Stromal cell of bone marrow (primary cell): ENCODE data around the gene NACAD.

Source experiments
- DNase-seq: peaks from one replicate; pipeline ENCODE4 v3.0.0-alpha.2; 2012; ENCODE audit warnings: low read depth

The NACAD gene

DNA sequence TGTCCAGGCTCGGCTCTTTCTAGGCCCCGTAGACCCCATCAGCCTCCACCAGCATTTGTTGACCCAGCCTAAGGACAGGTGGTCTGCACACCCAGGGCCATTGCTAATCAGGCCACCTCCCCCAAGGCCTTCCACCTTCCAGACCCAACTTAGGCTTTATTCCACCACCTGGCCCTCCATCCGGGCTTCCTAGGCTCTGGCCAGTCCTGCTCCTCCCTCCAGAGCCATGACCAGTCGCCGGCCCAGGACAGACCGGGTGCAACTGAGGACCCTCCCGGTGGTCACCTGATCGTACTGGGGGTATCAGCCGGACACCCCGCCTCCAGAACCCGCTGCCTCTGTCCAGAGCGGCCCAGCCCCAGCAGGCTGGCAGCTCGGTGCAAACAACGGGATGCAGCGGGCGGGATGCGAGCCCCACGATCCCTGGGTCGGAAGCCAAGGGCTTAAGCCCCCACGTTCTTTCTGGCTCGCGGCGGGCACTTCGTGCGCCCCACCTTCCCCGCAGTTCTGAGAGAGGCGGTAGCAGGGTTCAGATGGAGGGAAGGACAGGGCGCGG, 545 bp downstream of the NACAD start:
- no peak for DNase-seq

DNA sequence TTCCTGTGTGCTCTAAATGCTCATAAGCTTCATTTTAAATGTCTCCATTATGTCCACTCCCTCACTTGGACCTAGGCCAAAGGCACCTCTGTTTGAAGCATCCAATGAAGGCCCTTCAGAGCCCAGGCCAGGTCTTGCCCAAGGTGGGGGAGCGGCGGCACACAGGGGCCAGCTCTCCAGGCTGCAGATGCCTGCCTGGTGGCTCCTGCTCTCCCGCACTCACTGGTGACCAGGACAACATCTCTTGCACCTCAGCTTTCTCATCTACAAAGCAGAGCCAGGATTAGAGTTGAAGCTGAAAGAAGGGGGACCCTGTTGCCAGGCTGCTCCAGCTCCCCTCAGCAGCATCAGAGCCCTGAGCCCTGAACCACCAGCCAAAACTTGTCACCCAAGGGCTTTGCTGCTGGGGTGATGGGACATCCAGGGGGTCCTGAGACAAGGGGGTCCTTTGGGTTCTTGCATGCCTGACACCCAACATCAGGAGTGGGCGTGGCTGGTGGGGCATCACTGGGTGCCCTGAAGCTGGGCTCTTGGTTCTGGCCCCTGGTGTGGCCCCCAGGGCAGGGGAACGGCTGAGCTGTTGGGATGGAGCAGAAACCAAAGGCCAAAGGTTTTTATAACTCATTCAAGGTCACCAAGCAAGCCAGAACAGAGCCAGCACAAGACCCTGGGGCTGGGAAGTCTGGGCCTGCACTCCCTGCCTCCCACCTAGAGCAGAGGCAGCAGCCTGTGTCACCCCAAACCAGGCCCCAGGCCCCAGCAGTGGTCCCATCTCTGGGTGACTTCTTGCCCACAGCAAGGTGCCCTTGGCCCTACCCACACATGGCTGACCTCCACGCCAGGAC, 1.2 kb downstream of the NACAD start:
- DNase-seq = no peak

DNA sequence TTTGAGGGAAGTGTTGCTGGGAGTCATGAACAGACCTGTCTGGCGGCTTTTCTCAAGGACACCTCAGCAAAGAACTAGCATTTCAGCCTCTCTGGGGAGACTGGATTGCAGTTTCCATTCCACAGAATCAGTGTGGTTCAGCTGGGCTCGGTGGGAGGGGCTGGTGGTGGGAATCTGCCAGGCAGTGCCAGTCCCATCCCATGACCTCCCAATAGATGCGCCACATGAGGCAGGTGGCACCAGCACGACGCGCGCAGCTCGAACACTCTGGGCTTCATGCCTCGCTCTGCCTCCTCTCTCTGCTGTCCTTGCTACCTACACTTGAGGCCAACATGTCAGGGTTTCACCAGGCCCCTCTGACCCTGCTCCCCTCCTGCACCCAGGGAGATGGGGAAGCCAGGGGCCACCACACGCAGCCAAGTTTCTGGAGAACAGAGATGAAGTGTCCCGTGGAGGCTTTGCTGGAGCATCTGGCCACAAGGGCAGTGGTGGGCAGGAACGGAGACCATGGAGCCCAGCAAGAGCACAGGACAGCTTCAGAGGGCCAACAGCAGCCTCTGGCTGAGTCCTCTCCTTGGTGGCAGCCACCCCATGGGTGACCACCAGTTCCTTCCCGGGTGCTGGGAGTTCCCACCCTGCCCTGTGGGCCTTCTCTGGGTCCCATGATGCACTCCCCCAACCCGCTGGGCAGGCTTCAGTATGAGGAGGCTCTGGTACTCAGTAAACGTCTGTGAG, 2.3 kb downstream of the NACAD start:
- DNase-seq = no peak

DNA sequence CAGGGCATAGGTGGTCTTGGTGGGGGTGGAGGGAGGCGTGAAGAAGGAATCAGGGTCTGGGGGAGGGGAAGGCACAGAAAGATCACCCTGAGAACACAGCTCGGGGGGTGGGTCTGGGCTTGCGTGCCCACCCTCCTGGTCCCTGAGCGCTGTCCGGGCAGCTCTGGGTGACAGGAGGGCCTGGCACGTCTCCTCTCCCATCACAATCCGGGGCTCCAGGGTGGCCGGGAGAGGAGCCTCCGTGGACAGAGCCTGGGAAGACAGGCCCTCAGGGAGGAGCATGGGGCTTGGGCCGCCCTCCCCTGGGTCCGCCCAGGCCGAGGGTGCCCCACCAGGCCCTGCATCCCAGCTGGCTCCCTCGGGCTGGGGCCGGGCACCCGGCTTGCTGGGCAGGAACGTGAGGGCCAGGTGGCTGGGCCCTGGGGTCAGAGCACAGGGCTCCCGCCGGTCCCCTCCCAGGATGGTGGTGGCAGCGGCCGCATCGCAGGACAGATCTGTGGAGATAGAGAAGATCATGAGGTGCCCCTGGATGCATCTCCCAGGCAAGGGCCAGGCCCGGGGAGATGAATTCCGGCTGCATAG, 3.1 kb downstream of the NACAD start:
- no peak for DNase-seq

DNA sequence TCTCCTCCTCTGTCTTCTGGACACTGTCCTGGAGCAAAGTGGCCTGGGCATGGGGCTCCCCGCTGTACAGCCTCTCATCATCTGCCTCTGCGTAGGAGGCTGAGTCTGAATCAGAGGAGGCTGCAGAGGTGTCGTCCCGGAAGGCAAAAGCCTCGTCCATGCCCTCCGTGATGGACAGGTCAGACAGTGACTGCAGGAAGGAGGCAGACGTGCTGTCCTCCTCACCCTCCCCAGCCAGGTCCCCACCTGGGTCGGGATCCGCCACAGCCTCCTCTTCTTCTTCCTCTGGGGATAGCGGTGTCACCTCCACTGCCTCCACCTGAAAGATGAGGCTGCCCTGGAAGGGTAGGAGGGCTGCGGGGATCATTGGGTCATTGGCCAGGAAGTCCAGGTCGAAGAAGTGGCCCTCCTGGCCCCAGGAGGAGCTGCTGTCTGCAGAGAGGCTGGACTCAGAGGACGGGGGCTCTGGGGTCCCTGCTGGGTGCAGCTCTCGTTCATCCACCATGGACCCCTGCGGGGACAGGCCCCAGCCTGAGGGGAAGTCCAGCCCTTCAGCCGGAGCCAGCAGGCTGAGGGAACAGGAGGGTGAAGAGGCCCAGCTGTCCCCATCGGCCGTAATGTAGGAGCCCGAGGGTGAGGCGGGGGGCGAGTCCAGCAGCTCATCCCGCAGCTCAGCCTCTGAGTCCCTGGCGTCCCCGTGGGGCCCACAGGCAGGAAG, 3.7 kb downstream of the NACAD start:
- no peak for DNase-seq

DNA sequence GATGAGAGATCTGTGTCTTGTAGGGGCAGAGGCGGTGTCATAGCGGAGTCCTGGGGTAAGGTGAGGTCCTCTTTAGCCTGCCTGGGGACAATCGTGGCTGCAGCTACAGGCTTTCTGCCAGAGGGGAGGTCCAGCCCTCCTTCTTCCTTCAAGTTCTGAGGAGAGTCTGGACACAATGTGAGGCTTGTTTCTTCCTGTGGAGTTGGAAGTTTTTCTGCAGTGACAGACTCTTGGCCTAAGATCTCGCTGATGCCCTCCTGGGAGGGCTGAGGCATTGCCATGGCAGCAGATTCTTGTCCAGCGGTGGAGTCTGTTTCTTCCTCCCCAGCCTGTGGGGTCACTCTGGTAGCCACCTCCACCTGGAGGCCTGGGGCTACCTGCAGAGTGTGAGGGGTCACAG, 4.4 kb downstream of the NACAD start:
- DNase-seq = no peak

DNA sequence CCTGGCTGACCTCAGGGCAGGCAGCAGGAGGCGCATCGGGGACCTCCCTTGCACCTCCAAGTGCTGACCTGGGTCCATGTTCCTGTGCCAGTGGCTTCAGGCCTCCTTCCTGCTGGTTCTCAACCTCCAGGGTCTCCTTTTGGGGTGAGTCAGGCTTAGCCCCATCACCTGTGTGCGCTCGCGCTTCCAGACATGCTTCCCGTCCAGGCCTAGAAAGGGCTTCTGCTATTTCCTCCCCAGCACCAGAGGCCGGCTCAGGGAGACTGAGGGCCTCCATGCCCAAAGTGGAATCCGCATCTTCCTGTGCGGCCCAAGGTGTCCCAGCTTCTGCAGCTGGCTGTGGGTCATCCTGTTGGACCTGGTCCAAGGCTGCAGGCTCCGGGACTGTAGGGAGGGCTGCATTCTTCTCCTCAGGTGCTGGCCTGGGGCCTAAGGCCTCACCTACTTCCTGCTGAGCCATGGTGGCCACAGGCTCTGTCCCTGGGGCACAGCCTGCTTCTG, 5.9 kb downstream of the NACAD start:
- no peak for DNase-seq

DNA sequence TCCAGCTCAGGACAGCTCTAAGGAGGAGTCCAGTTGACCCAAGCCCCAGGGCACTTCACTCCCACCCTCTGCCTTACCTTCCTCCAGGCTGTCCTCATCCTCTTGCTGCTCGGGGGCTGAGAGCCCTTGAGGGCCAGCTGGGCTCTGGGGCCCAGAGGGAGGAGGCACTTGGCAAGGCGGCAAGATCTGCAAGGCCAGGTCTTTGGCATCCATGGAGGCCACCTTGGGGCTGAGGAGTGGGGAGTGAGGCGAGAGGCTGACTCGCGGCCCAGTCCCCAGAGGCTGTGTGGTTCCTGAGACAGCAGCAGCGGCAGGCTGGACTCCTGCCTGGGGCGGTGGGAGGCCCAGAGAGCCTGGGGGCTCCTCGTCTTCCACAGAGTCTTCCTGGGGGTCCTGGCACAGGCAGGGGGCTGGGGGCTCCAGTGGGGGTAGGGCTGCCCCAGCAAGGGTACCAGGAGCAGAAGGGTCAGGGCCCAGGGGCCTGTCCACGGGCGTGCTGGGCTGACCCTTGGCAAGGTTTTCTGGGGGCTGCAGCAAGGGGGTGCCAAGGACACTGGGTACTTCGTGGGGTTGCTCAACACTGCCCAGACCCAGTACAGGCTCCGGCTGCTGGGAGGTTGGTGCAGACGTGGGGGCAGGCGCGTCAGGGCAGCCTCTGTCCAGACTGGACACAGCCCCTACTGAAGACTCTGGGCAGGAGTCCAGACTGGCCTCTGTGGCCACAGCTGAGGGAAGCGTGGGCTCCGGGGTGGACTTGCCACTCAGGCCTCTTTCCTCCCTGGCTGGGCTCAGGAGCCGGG, 6.5 kb downstream of the NACAD start:
- DNase-seq = no peak

DNA sequence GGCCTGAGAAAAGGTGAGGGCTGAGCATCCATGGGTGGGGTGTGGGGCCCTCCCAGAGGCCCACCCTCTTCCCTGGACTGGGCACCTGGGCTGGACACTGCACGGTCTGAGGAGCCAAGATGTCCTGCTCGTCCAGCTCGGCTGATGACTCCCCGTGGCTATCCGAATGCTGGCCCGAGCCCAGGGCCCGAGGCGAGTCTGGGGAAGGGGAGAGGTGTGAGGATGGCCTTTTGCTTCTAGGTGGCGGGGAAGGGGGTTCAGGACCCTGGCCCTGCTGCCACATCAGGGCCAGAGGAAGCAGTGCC, 7.1 kb downstream of the NACAD start:
- no peak for DNase-seq

DNA sequence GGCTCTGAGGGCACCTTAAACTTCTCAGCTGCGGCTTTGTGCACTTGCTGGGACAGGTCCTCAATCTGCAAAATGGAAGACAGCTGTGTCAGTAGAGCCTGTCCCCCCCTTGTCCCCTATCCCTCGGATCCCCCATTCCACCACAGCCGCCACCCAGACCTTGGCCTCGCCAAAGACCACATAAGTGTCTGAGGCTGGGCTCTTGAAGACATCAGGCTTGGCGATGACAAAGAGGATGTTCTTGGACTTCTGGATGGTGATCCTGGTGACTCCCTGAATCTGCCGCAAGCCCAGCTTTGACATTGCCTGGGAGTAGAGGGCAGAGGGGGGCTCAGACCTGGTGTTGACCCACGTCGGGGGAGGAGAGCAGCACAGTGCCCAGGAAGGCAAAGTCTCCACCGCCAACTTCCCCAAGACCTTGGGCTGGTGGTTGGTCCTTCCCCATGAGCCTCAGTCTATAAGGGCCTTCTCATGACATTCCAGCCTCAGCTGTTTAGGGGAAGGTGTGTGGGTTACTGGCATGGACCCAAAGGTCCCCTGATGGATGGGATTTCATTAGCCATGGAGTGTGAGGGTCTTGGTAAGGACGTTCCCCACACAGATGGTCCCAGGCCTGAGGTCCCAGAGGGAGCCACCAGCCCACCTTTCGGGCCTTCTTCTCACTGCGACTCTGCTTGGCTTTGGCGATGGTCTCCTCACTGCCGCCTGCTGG, 7.7 kb downstream of the NACAD start:
- no peak for DNase-seq

DNA sequence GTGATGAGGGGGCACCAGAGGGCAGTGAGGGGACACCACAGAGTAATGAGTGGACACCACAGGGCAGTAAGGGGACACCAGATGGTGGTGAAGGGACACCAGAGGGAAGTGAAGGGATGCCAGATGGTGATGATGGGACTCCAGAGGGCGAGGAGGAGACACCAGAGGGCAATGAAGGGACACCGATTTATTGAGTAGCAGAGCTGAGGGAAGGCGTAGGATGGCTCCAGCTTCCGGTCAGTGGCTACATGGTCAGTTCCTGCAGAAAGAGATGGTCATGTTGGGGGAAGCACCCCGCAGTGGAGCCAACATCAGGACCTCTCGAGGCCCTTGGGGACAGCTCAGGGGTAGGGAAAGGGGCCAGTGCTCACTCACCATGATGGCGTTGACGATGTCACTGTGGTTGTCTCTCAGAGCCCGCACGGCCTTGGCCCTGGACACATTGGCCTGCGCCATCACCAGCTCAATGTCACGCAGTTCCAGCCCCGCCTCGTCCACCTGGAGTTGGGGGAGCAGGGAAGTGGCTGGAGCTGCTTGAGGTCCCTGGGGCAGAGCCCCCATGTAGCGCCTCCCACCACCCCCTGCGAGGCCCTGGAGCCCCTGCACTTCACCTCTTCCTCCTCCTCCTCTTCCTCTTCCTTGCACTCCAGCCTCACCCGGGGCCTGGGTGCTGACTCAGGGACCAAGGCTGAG, 8.4 kb downstream of the NACAD start:
- no peak for DNase-seq

DNA sequence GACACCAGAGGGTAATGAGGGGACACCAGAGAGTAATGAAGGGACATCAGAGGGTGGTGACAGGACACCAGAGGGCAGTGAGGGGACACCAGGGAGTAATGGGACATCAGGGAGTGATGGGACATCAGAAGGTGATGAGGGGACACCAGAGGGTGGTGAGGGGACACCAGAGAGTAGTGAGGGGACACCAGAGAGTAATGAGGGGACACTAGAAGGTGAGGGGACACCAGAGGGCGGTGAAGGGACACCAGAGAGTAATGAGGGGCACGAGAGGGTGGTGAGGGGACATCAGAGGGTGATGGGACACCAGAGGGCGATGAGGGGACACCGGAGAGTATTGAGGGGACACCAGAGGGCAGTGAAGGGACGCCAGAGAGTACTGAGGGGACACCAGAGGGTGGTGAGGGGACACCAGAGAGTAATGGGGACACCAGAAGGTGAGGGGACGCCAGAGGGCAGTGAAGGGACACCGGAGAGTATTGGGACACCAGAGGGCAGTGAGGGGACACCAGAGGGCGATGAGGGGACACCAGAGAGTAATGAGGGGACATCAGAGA, 10.6 kb downstream of the NACAD start:
- no peak for DNase-seq

DNA sequence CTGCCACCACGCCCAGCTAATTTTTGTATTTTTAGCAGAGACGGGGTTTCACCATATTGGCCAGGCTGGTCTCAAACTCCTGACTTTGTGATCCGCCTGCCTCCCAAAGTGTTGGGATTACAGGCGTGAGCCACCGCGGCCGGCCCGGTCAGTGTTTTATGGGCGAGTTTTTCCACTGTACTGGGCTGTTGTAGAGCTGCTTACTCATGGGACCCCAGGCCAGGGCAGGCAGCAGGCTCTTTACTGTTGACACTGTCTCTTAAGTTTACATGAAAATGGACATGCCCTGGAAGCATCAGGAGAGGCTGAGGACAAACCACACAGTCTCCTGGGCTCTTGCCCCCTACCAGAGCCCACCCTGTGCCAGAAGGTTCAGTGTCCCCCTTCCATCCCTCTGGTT, 11.2 kb downstream of the NACAD start:
- DNase-seq = no peak

DNA sequence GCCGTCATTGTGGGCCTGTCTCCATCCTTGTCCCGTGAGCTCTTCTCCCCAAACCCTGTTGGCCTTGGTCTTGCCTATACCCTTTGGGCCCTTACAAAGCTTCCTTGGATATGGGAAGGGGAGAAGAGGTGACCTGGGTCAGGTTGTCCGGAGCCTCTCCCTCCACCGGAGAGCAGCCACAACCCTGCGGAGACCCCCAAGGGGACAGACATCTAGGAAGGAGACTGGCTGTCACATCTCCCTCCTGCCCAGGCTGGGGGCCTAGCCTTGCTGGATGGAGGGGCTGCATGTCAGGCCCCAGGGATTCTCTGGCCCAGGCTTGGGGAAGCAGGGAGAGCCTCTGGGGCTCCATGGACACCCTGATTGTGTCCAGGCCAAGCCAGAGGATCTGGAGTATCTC, 11.8 kb downstream of the NACAD start:
- no peak for DNase-seq

DNA sequence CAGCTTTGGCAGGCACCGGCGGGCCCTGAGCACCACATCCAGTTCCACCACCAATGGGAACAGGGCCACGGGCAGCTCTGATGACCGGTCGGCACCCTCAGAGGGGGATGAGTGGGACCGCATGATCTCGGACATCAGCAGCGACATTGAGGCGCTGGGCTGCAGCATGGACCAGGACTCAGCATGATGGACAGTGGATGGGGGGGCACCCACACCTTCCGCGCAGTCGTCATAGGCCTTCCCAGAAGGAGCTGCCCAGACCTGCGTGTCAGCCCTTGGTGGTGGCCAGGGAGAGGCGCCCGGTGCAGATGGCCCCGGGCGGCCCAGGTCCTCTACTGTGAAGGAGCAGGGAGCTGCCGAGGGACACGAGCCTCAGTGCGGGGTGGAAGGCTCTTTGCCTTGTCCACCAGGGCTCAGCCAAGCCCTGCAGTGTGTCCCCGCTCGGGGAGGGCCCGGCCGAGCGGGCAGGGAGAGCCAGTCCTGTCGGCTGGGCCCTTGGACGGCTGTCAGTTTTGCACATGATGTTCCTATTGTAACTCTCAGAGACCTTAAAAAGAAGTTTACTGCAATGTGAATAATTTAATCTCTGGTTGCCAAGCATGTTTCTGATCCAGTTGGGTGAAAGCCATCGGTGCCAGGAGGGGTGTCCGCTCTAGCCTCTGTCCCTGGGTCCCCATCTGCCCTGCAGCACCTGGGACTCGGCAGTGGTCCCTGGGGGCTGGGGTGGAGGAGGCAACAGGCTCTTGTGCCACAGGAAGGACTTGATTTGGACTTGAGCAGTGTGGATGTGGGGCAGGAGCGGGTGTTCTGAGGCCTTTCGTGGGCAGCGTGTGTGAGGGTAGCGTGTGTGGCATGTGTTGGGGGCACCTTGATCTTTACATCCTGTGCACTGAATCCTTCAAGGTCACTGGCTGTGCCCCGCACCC, 12.6 kb downstream of the NACAD start:
- DNase-seq = no peak

DNA sequence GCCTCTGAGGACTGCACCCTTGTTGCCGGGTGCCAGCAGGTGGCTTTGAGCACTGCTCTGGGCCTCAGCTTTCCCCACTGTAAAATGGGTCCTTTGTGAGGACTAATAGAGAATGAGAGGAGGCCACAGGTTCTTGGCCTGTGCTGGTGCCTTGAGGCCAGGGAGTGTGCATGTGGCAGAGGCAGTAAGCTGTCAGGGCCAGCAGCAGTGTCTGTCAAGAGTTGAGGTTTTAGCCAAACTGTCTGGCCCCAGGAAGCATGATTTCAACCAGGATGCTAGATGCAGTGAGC, 13.5 kb downstream of the NACAD start:
- DNase-seq = no peak

DNA sequence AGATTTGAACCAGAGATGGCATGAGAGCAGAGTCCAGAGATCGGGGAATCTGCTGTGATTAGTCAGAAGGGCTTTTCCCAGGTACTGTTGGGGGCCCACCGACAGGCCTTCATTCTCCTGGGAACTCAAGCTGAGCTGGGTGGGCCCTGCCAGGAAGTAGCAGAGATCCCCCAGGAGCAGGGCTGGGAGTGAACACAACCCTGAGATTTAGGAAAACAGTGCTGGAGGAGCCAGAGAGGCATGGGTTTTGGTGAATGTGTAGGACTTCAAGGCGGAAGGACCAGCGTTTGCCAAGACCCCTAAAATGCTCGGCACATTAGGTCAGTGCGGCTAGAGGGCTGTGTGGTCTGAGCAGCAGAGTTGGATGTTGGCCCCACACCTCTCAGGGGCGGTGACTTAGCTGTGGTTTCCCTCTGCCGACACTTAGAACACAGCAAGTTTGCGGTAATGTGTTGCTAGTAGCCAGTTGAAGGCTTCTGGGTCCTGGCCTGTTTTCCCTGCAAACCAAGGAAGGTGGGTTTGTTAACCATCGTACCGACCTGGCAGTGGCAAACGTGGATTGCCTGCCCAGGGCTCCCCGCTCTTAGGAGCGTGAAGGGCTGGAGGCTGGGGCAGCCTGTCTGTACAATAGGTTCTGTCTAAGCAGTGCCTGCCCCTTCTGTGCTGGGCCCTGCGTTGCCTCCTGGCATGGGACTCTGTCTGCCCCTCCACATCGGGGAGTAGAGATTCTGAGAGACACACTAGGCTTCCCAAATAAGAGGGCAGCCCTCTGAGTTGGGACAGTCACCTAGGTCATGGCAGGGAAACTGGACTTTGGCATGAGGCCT, 14.0 kb downstream of the NACAD start:
- no peak for DNase-seq
